PC-3 (cell line): ENCODE results near the gene UBN2. TPM values are rescaled to one million over a fixed set of nuclear protein-coding genes. Genes with fewer than 3 reads are reported as not detected.

Experiments used
- ATAC-seq: fragments of 200-7000 bp; cut with Tn5 transposase; 2 replicates; pipeline ENCODE4 v1.9.1; 2020; ENCODE audit warnings: mild to moderate bottlenecking, moderate library complexity
- BruUV-seq: library from RNA; stranded (reverse); fragments of 400-500 nt; replicated peaks from 2 replicates; lab custom pipeline; 2021; lab: Mats Ljungman, UMichigan
- CTCF ChIA-PET: fragments of 300-600 bp; sonication (Branson Sonifier 250); formaldehyde crosslinking; loops from one replicate; lab custom pipeline; 2022; ENCODE audit warnings: antibody characterized with exemption; lab: Charles Lee
- POLR2A ChIA-PET: fragments of 300-600 bp; sonication (Branson Sonifier 250); formaldehyde crosslinking; loops from one replicate; lab custom pipeline; 2022; ENCODE audit warnings: antibody characterized with exemption; ENCODE audit not compliant: unreplicated experiment; lab: Charles Lee
- DNase-seq: peaks from one replicate; pipeline ENCODE4 v3.0.0-alpha.2; 2015
- H2AFZ ChIP-seq: fragments of 300-600 bp; sonication (generic); 2 replicates; pipeline ENCODE4 v1.6.0; 2016; ENCODE audit warnings: antibody characterized with exemption, low read length
- H3F3A ChIP-seq: fragments of 300-600 bp; sonication (generic); one replicate; pipeline ENCODE4 v1.6.0; 2017; ENCODE audit warnings: antibody characterized with exemption, low read length, control low read depth, mild to moderate bottlenecking; ENCODE audit not compliant: unreplicated experiment
- H3K27ac ChIP-seq: fragments of 300-600 bp; sonication (generic); 2 replicates; pipeline ENCODE4 v1.5.1; 2016; ENCODE audit warnings: mild to moderate bottlenecking, low read length
- H3K27me3 ChIP-seq: fragments of 300-600 bp; sonication (generic); 2 replicates; pipeline ENCODE4 v1.6.1; 2016; ENCODE audit warnings: low read length, mixed read lengths
- H3K36me3 ChIP-seq: fragments of 300-600 bp; sonication (generic); 2 replicates; pipeline ENCODE4 v1.6.1; 2016; ENCODE audit warnings: low read depth, mixed run types, low read length, mixed read lengths
- H3K4me1 ChIP-seq: fragments of 300-600 bp; sonication (generic); 2 replicates; pipeline ENCODE4 v1.5.1; 2016; ENCODE audit warnings: low read length; ENCODE audit not compliant: insufficient read depth
- H3K4me2 ChIP-seq: fragments of 300-600 bp; sonication (generic); 2 replicates; pipeline ENCODE4 v1.6.0; 2016; ENCODE audit warnings: low read length
- H3K4me3 ChIP-seq: fragments of 300-600 bp; sonication (generic); 2 replicates; pipeline ENCODE4 v1.5.1; 2016; ENCODE audit warnings: mild to moderate bottlenecking, low read length, mixed read lengths
- H3K79me2 ChIP-seq: fragments of 300-600 bp; sonication (generic); 2 replicates; pipeline ENCODE4 v1.6.1; 2017; ENCODE audit warnings: low read length, mixed read lengths
- H3K9ac ChIP-seq: fragments of 300-600 bp; sonication (generic); 2 replicates; pipeline ENCODE4 v1.6.0; 2016; ENCODE audit warnings: mild to moderate bottlenecking, low read length
- H3K9me2 ChIP-seq: fragments of 300-600 bp; sonication (generic); replicated peaks from 2 replicates; pipeline ENCODE4 v1.6.1; 2016; ENCODE audit warnings: mixed run types, low read length, mixed read lengths
- H3K9me3 ChIP-seq: fragments of 300-600 bp; sonication (generic); 2 replicates; pipeline ENCODE4 v1.6.1; 2016; ENCODE audit warnings: low read length, mixed read lengths
- H4K20me1 ChIP-seq: fragments of 300-600 bp; sonication (generic); 2 replicates; pipeline ENCODE4 v1.6.1; 2016; ENCODE audit warnings: low read length, mixed read lengths
- CTCF ChIP-seq: fragments of 300-600 bp; sonication (generic); conservative IDR thresholded peaks from 2 replicates; pipeline ENCODE4 v1.5.1; 2017; ENCODE audit warnings: antibody characterized with exemption, low read depth, mild to moderate bottlenecking, low read length
- EZH2 ChIP-seq: fragments of 300-600 bp; sonication (generic); IDR thresholded peaks from one replicate; pipeline ENCODE4 v1.6.1; 2017; ENCODE audit warnings: antibody characterized with exemption, mild to moderate bottlenecking, low read length; ENCODE audit not compliant: unreplicated experiment
- EZH2phosphoT487 ChIP-seq: fragments of 300-600 bp; sonication (generic); IDR thresholded peaks from 2 replicates; pipeline ENCODE4 v1.6.1; 2018; ENCODE audit warnings: mild to moderate bottlenecking, antibody characterized with exemption, low read length, borderline replicate concordance
- intact Hi-C: fragments of 100-400 bp; cut with micrococcal nuclease; formaldehyde crosslinking; loops from 2 replicates; pipeline ENCODE4 v1.9.0; 2023
- total RNA-seq: library from RNA; depleted of rRNA; stranded (reverse); fragments of >200 nt; gene quantifications from 2 replicates; pipeline ENCODE4 v1.2.3, GENCODE V29; 2014

UBN2 gene
- total RNA-seq, 1 experiment from 2014 or later: 2.2 TPM

DNA sequence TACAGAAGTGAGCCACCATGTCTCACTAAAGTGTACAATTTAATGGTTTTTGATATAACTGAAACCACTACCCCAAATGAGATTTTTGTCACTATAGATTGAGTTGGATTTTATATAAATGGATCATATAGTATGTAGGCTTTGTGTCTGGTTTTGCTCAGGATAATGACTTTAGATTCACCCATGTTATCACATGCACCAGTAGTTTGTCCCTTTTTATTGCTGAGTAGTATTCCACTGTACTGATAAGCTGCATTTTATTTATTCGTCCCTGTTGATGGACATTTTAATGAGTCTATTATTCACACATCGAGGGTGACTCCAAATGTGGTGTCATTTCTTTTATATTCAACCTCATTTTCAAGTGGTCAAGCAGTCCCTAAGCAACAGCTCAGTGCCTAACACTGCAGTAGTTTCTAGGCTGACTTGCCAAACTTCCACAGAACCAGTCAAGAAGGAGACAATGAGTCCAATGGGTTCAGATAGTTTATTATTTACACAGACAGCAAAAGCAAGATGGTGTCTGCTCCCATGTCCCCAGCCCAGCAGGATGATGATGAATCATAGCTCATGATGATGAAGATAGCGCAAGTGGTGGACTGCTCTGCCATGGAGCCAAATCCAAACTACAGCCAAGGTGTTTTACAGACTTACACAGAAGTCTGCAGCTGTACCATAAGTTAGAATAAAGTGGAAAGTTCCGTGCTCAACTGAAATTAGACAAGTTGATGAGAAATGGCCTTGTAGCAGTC lies 103.5 kb downstream of the UBN2 start:
- Histone ChIP-seq H4K20me1 (no peaks in the 10 kb centered on the region), H2AFZ (no peak overlapping the region), H3F3A (peaks cover 7% of the 10 kb centered on the region), H3K27me3 (no peaks in the 10 kb centered on the region), H3K4me1 (no peaks in the 10 kb centered on the region), H3K9me3 (no peaks in the 10 kb centered on the region), H3K36me3 (no peaks in the 10 kb centered on the region), H3K9me2 (no peaks in the 10 kb centered on the region), H3K9ac (no peak overlapping the region), H3K79me2 (no peaks in the 10 kb centered on the region), H3K4me3 (no peak overlapping the region), H3K4me2 (no peak overlapping the region), H3K27ac (no peak overlapping the region)
- POLR2A ChIA-PET: no interaction called here
- BruUV-seq: no TSS peak
- DNase-seq (no peak), ATAC-seq (no peak)
- intact Hi-C loops: no loop called here
- TF ChIP-seq EZH2phosphoT487: no peak
- no peak for TF ChIP-seq CTCF
- no peak for TF ChIP-seq EZH2
- CTCF ChIA-PET: no interaction called here

GRCh38 chr7:139339025-139339424 lies 108.0 kb downstream of the UBN2 start:
- ChIA-PET POLR2A (no interaction called here), CTCF (no interaction called here)
- Histone ChIP-seq H3K4me2 (no peak overlapping the region), H2AFZ (no peak overlapping the region), H3K4me1 (peaks cover 9% of the 10 kb centered on the region), H3K9ac (no peak overlapping the region), H3K9me3 (no peaks in the 10 kb centered on the region), H4K20me1 (no peaks in the 10 kb centered on the region), H3K4me3 (no peak overlapping the region), H3K79me2 (peaks cover 24% of the 10 kb centered on the region), H3K9me2 (no peaks in the 10 kb centered on the region), H3K27ac (no peak overlapping the region), H3F3A (peaks cover 9% of the 10 kb centered on the region), H3K27me3 (no peaks in the 10 kb centered on the region), H3K36me3 (no peaks in the 10 kb centered on the region)
- intact Hi-C loops: no loop called here
- BruUV-seq: no TSS peak
- no peak for ATAC-seq
- no peak for DNase-seq
- TF ChIP-seq EZH2 (no peak), CTCF (no peak), EZH2phosphoT487 (no peak)

- POLR2A ChIA-PET: interaction anchor here (0.6 to 0.7 kb wide), 3 partner anchors 20 to 202 kb away, joined by 3 to 9 read pairs (median 4); partner anchors contain the start of gene LUC7L2
- Histone ChIP-seq H3K4me1 (peaks cover 9% of the 10 kb centered on the region), H3K4me2 (peak overlapping the region; percentile 47), H3K9ac (peak overlapping the region; percentile 99; the same call in 1 of the 2 replicates), H3K9me2 (no peaks in the 10 kb centered on the region), H3K4me3 (peak overlapping the region; percentile 83), H3K27me3 (no peaks in the 10 kb centered on the region), H3K27ac (peak overlapping the region; percentile 91), H3K9me3 (no peaks in the 10 kb centered on the region), H2AFZ (peak overlapping the region; percentile 76), H3K79me2 (peaks cover 28% of the 10 kb centered on the region), H4K20me1 (no peaks in the 10 kb centered on the region), H3F3A (peaks cover 9% of the 10 kb centered on the region), H3K36me3 (no peaks in the 10 kb centered on the region)
- ATAC-seq (no peak), DNase-seq (no peak)
- CTCF ChIA-PET: no interaction called here
- BruUV-seq: no TSS peak
- TF ChIP-seq CTCF (no peak), EZH2 (no peak), EZH2phosphoT487 (no peak)
- intact Hi-C loops: loop anchor here (1.0 kb wide), 1 partner anchor 20 kb away; the partner anchor contains the start of gene LUC7L2
Measured at GRCh38 chr7:139339698-139340036, 108.6 kb downstream of the UBN2 start.
